A549 (cell line): ENCODE measurements around the gene ATP8A2.

Source experiments
- CTCF ChIP-seq: fragments of >200 bp; sonication (Bioruptor Twin); formaldehyde crosslinking; IDR thresholded peaks from 3 replicates; pipeline ENCODE4 v1.5.1; 2016
- NPAS2 ChIP-seq: fragments of 250-450 bp; sonication (Bioruptor Pico); IDR thresholded peaks from 2 replicates; pipeline ENCODE4 v1.8.0; 2022; ENCODE audit warnings: mild to moderate bottlenecking, moderate library complexity, borderline replicate concordance
- NR3C1 ChIP-seq: fragments of >200 bp; sonication (Bioruptor Twin); formaldehyde crosslinking; IDR thresholded peaks from 3 replicates; pipeline ENCODE4 v1.6.1; 2017
- POLR2A ChIP-seq: IDR thresholded peaks from 2 replicates; pipeline ENCODE4 v1.6.1; 2012; ENCODE audit warnings: mild to moderate bottlenecking, low read length

GRCh38 chr13:25860265-25860664 lies 488.5 kb downstream of the ATP8A2 start:
- TF ChIP-seq NR3C1, result no peak
- TF ChIP-seq CTCF, result no peak
- no peak for TF ChIP-seq NPAS2 (CRISPR knock-in tag)
- no peak for TF ChIP-seq POLR2A
